OCI-LY3 (cell line): ENCODE measurements around the gene PAGE4.

ENCODE experiments used
- CTCF ChIP-seq: fragments of 200-600, 300-600 bp; sonication (generic); IDR thresholded peaks from 2 replicates; pipeline ENCODE4 v1.5.1; 2014; ENCODE audit warnings: antibody characterized with exemption, low read length, low read depth
- EZH2phosphoT487 ChIP-seq: fragments of 200-600 bp; shearing (Covaris generic); IDR thresholded peaks from 2 replicates; pipeline ENCODE4 v1.6.1; 2018; ENCODE audit warnings: antibody characterized with exemption, mixed run types, low read depth

GRCh38 chrX:49842621-49843020 is 13.5 kb downstream of the PAGE4 start:
- TF ChIP-seq CTCF, result no peak
- TF ChIP-seq EZH2phosphoT487, result no peak
